Smooth muscle cell of the brain vasculature (primary cell): ENCODE data around the gene MC2R.
"Not testable (repeated sequence)": the region's sequence is repeated elsewhere in the genome, so short reads cannot be mapped to it uniquely, and the experiment has no call there.

Experiments
- DNase-seq: peaks from one replicate; pipeline ENCODE4 v3.0.0-alpha.2; 2012; ENCODE audit warnings: low read depth, low spot score

The MC2R gene

GRCh38 chr18:13893418-13893760, 21.9 kb downstream of the MC2R start:
- no peak for DNase-seq

- no peak for DNase-seq
Observed at GRCh38 chr18:13892098-13892497, 23.2 kb downstream of the MC2R start.

- no peak for DNase-seq
Observed at GRCh38 chr18:13890761-13891361, 24.5 kb downstream of the MC2R start.

- DNase-seq: no peak
Observed at GRCh38 chr18:13889671-13890070, 25.7 kb downstream of the MC2R start.

- DNase-seq: no peak
Observed at GRCh38 chr18:13888191-13888716, 27.1 kb downstream of the MC2R start.

- no peak for DNase-seq
Observed at GRCh38 chr18:13885009-13885408, 30.3 kb downstream of the MC2R start.

- DNase-seq: no peak
Observed at GRCh38 chr18:13879937-13880336, 35.4 kb downstream of the MC2R start.

GRCh38 chr18:13879492-13879891, 35.8 kb downstream of the MC2R start:
- DNase-seq: no peak

GRCh38 chr18:13878857-13879256, 36.5 kb downstream of the MC2R start:
- no peak for DNase-seq

- no peak for DNase-seq
Observed at GRCh38 chr18:13877157-13877556, 38.2 kb downstream of the MC2R start.

GRCh38 chr18:13874558-13874957, 40.8 kb downstream of the MC2R start:
- no peak for DNase-seq

- no peak for DNase-seq
Observed at GRCh38 chr18:13872932-13873331, 42.4 kb downstream of the MC2R start.

GRCh38 chr18:13872373-13872772, 43.0 kb downstream of the MC2R start:
- no peak for DNase-seq

- no peak for DNase-seq
Observed at GRCh38 chr18:13871701-13872100, 43.6 kb downstream of the MC2R start.

GRCh38 chr18:13868501-13869271, 46.6 kb downstream of the MC2R start:
- no peak for DNase-seq

GRCh38 chr18:13862898-13863297, 52.4 kb downstream of the MC2R start:
- DNase-seq: not testable (repeated sequence)

- no peak for DNase-seq
Observed at GRCh38 chr18:13849791-13850190, 65.5 kb downstream of the MC2R start.

- no peak for DNase-seq
Observed at GRCh38 chr18:13836559-13836958, 78.8 kb downstream of the MC2R start.

GRCh38 chr18:13835202-13835601, 80.1 kb downstream of the MC2R start:
- no peak for DNase-seq

GRCh38 chr18:13834496-13835015, 80.8 kb downstream of the MC2R start:
- no peak for DNase-seq
